ENCODE data around the gene PRKD1.

Gene PRKD1

GRCh38 chr14:29608861-29609260 lies 318.8 kb downstream of the PRKD1 start:
- no peak for DNase-seq (ENCODE audit: low spot score)

GRCh38 chr14:29607169-29607568 lies 320.5 kb downstream of the PRKD1 start:
- DNase-seq (ENCODE audit: low spot score) = no peak

- DNase-seq (ENCODE audit: low spot score) = no peak
Measured at GRCh38 chr14:29603696-29604095, 324.0 kb downstream of the PRKD1 start.

GRCh38 chr14:29601616-29602015 lies 326.0 kb downstream of the PRKD1 start:
- DNase-seq (ENCODE audit: low spot score) = no peak

- DNase-seq (ENCODE audit: low spot score) = no peak
Measured at GRCh38 chr14:29587761-29588470, 339.7 kb downstream of the PRKD1 start.

- DNase-seq (ENCODE audit: low spot score) = no peak
Measured at GRCh38 chr14:29587046-29587445, 340.6 kb downstream of the PRKD1 start.

- peak; percentile 11 for DNase-seq (ENCODE audit: low spot score)
Measured at GRCh38 chr14:29584992-29585391, 342.7 kb downstream of the PRKD1 start.

GRCh38 chr14:29580763-29581162 lies 346.9 kb downstream of the PRKD1 start:
- no peak for DNase-seq (ENCODE audit: low spot score)

- no peak for DNase-seq (ENCODE audit: low spot score)
Measured at GRCh38 chr14:29579838-29580237, 347.8 kb downstream of the PRKD1 start.

- DNase-seq (ENCODE audit: low spot score) = no peak
Measured at GRCh38 chr14:29576927-29577326, 350.7 kb downstream of the PRKD1 start.

- no peak for DNase-seq (ENCODE audit: low spot score)
Measured at GRCh38 chr14:29569194-29569593, 358.5 kb downstream of the PRKD1 start.

GRCh38 chr14:29566194-29566593 lies 361.5 kb downstream of the PRKD1 start:
- DNase-seq (ENCODE audit: low spot score) = no peak

GRCh38 chr14:29558516-29558915 lies 369.1 kb downstream of the PRKD1 start:
- no peak for DNase-seq (ENCODE audit: low spot score)

GRCh38 chr14:29554335-29554734 lies 373.3 kb downstream of the PRKD1 start:
- DNase-seq (ENCODE audit: low spot score) = no peak

- DNase-seq (ENCODE audit: low spot score) = no peak
Measured at GRCh38 chr14:29553427-29553826, 374.2 kb downstream of the PRKD1 start.

- DNase-seq (ENCODE audit: low spot score) = peak; percentile 66
Measured at GRCh38 chr14:29548948-29549370, 378.7 kb downstream of the PRKD1 start.

- DNase-seq (ENCODE audit: low spot score) = no peak
Measured at GRCh38 chr14:29545714-29546113, 381.9 kb downstream of the PRKD1 start.

- no peak for DNase-seq (ENCODE audit: low spot score)
Measured at GRCh38 chr14:29536886-29537511, 390.6 kb downstream of the PRKD1 start.

- DNase-seq (ENCODE audit: low spot score) = peak; percentile 10
Measured at GRCh38 chr14:29529418-29529817, 398.2 kb downstream of the PRKD1 start.

- no peak for DNase-seq (ENCODE audit: low spot score)
Measured at GRCh38 chr14:29528889-29529288, 398.8 kb downstream of the PRKD1 start.

- no peak for DNase-seq (ENCODE audit: low spot score)
Measured at GRCh38 chr14:29527286-29527685, 400.4 kb downstream of the PRKD1 start.

Data from iPS-NIHi11 (cell line).